CD4-positive, CD25-positive, alpha-beta regulatory T cell (primary cell): ENCODE results near the gene DUSP22. TPM values are rescaled to one million over a fixed set of nuclear protein-coding genes. Genes with fewer than 3 reads are reported as not detected.

ENCODE experiments used
- ATAC-seq, 2 donors: fragments of 150-1000 bp; cut with Tn5 transposase; one replicate each; pipeline ENCODE4 v1.10.0; 2021; ENCODE audit warnings: low read depth in 2 of 2, moderate number of reproducible peaks in 2 of 2, moderate library complexity in 1 of 2
- DNase-seq, 3 donors: peaks; one replicate each; pipeline versions ENCODE4 v3.0.0 to v3.0.0-alpha.2; 2012 to 2022; ENCODE audit warnings: mixed read lengths in 1 of 3
- H3K27ac ChIP-seq: one replicate; pipeline ENCODE4 v1.7.0; 2013; ENCODE audit warnings: mild to moderate bottlenecking, low read length; ENCODE audit not compliant: insufficient read depth, poor library complexity, severe bottlenecking
- H3K27me3 ChIP-seq: one replicate; pipeline ENCODE4 v1.7.0; 2013; ENCODE audit warnings: low read length; ENCODE audit not compliant: control insufficient read depth, insufficient read depth
- H3K36me3 ChIP-seq: one replicate; pipeline ENCODE4 v1.7.0; 2013; ENCODE audit warnings: mild to moderate bottlenecking, low read length, moderate library complexity; ENCODE audit not compliant: control insufficient read depth, insufficient read depth
- H3K4me1 ChIP-seq: 2 replicates; pipeline ENCODE4 v1.7.0; 2013; ENCODE audit warnings: mild to moderate bottlenecking, low read length; ENCODE audit not compliant: insufficient read depth, control insufficient read depth, poor library complexity, severe bottlenecking
- H3K4me3 ChIP-seq: one replicate; pipeline ENCODE4 v1.7.0; 2013; ENCODE audit warnings: low read depth, mild to moderate bottlenecking, low read length, moderate library complexity
- H3K9me3 ChIP-seq, 2 experiments: 1 replicate in 1 of 2; 2 replicates in 1 of 2; pipeline ENCODE4 v1.7.0; 2013; ENCODE audit warnings: low read length in 2 of 2, mild to moderate bottlenecking in 1 of 2, moderate library complexity in 1 of 2; ENCODE audit not compliant: control insufficient read depth in 2 of 2
- H3K27ac Mint-ChIP-seq, 3 donors: one replicate each; pipeline ENCODE4 v1.8.0; 2020 to 2022; ENCODE audit warnings: mild to moderate bottlenecking in 3 of 3, mixed read lengths in 3 of 3, moderate library complexity in 2 of 3
- H3K27me3 Mint-ChIP-seq: one replicate; pipeline ENCODE4 v1.8.0; 2022; ENCODE audit warnings: mild to moderate bottlenecking, mixed read lengths
- H3K36me3 Mint-ChIP-seq: one replicate; pipeline ENCODE4 v1.8.0; 2020; ENCODE audit warnings: mixed read lengths
- H3K4me1 Mint-ChIP-seq, 4 donors: one replicate each; pipeline ENCODE4 v1.8.0; 2020 to 2022; ENCODE audit warnings: mixed read lengths in 4 of 4, mild to moderate bottlenecking in 1 of 4
- H3K4me3 Mint-ChIP-seq, 4 donors: one replicate each; pipeline ENCODE4 v1.8.0; 2020 to 2022; ENCODE audit warnings: mild to moderate bottlenecking in 4 of 4, mixed read lengths in 4 of 4, moderate library complexity in 3 of 4
- H3K9me3 Mint-ChIP-seq, 7 donors: one replicate each; pipeline ENCODE4 v1.8.0; 2020 to 2022; ENCODE audit warnings: mixed read lengths in 7 of 7, mild to moderate bottlenecking in 3 of 7, moderate library complexity in 2 of 7
- polyA plus RNA-seq, 4 donors: library from polyadenylated mRNA; unstranded; fragments of 300-500 nt; fragmentation: Illumina TruSeq; gene quantifications; one replicate each; pipeline ENCODE4 v1.2.3, GENCODE V29; 2021
- total RNA-seq: library from RNA; stranded (reverse); gene quantifications from one replicate; pipeline ENCODE4 v1.2.3, GENCODE V29; 2022

DUSP22 gene
- total and polyA plus RNA-seq, 5 donors from 2014 or later: 45.5 to 48.5 (median 46.6) TPM

GRCh38 chr6:351867-352289 is 59.6 kb downstream of the DUSP22 start:
- no peak overlapping the region for H3K4me3 Mint-ChIP-seq
- peaks cover 37% of the 10 kb centered on the region for H3K36me3 Mint-ChIP-seq
- DNase-seq: no peak
- H3K36me3 ChIP-seq: peaks cover 19% of the 10 kb centered on the region
- peaks cover 4% of the 10 kb centered on the region for H3K4me1 ChIP-seq
- no peak overlapping the region for H3K27ac Mint-ChIP-seq
- no peak overlapping the region for H3K27ac ChIP-seq
- H3K27me3 ChIP-seq: no peaks in the 10 kb centered on the region
- H3K4me3 ChIP-seq: no peak overlapping the region
- no peak for ATAC-seq
- peaks cover 4 to 10% (median 8%) of the 10 kb centered on the region in 4 donors for H3K4me1 Mint-ChIP-seq
- peaks cover 0 to 3% (median 0%) of the 10 kb centered on the region in 7 donors for H3K9me3 Mint-ChIP-seq
- H3K27me3 Mint-ChIP-seq: no peaks in the 10 kb centered on the region
- H3K9me3 ChIP-seq: no peaks in the 10 kb centered on the region

GRCh38 chr6:352474-352873 is 60.2 kb downstream of the DUSP22 start:
- Mint-ChIP-seq H3K4me1 (peaks cover 4 to 16% (median 10%) of the 10 kb centered on the region in 4 donors), H3K27ac (no peak overlapping the region), H3K27me3 (no peaks in the 10 kb centered on the region), H3K4me3 (no peak overlapping the region), H3K9me3 (peaks cover 0 to 3% (median 0%) of the 10 kb centered on the region in 7 donors), H3K36me3 (peaks cover 33% of the 10 kb centered on the region)
- H3K36me3 ChIP-seq: peaks cover 15% of the 10 kb centered on the region
- no peak overlapping the region for H3K4me3 ChIP-seq
- DNase-seq (no peak), ATAC-seq (no peak)
- H3K27ac ChIP-seq: no peak overlapping the region
- no peaks in the 10 kb centered on the region for H3K9me3 ChIP-seq
- peaks cover 6% of the 10 kb centered on the region for H3K4me1 ChIP-seq
- H3K27me3 ChIP-seq: no peaks in the 10 kb centered on the region

GRCh38 chr6:352896-353470 is 60.7 kb downstream of the DUSP22 start:
- Histone ChIP-seq H3K27ac (no peak overlapping the region), H3K4me1 (peaks cover 6% of the 10 kb centered on the region), H3K9me3 (no peaks in the 10 kb centered on the region), H3K36me3 (peaks cover 14% of the 10 kb centered on the region), H3K27me3 (no peaks in the 10 kb centered on the region), H3K4me3 (no peak overlapping the region)
- peaks cover 28% of the 10 kb centered on the region for H3K36me3 Mint-ChIP-seq
- ATAC-seq (no peak), DNase-seq (no peak)
- no peaks in the 10 kb centered on the region for H3K27me3 Mint-ChIP-seq
- peaks cover 0 to 3% (median 0%) of the 10 kb centered on the region in 7 donors for H3K9me3 Mint-ChIP-seq
- H3K4me1 Mint-ChIP-seq: peaks cover 4 to 21% (median 11%) of the 10 kb centered on the region in 4 donors
- no peak overlapping the region for H3K27ac Mint-ChIP-seq
- H3K4me3 Mint-ChIP-seq: no peak overlapping the region

- peak overlapping the region in 1 of 3 donors; percentile 30 for H3K27ac Mint-ChIP-seq
- no peak for ATAC-seq
Measured at GRCh38 chr6:353642-354614, 61.6 kb downstream of the DUSP22 start.

GRCh38 chr6:354631-355280 is 62.5 kb downstream of the DUSP22 start:
- no peaks in the 10 kb centered on the region for H3K27me3 ChIP-seq
- H3K36me3 Mint-ChIP-seq: peaks cover 19% of the 10 kb centered on the region
- H3K9me3 Mint-ChIP-seq: peaks cover 0 to 3% (median 0%) of the 10 kb centered on the region in 7 donors
- H3K9me3 ChIP-seq: no peaks in the 10 kb centered on the region
- peak overlapping the region in 1 of 3 donors; percentile 16 for H3K27ac Mint-ChIP-seq
- no peak overlapping the region for H3K27ac ChIP-seq
- H3K4me3 Mint-ChIP-seq: no peak overlapping the region
- H3K4me1 ChIP-seq: peaks cover 6% of the 10 kb centered on the region
- H3K27me3 Mint-ChIP-seq: no peaks in the 10 kb centered on the region
- no peak for DNase-seq
- no peak for ATAC-seq
- no peak overlapping the region for H3K4me3 ChIP-seq
- H3K4me1 Mint-ChIP-seq: peaks cover 4 to 28% (median 11%) of the 10 kb centered on the region in 4 donors
- peaks cover under 1% of the 10 kb centered on the region for H3K36me3 ChIP-seq

More at GRCh38 chr6:353642-354614, 61.6 kb downstream of the DUSP22 start:
- Histone ChIP-seq H3K27me3 (no peaks in the 10 kb centered on the region), H3K36me3 (peaks cover 4% of the 10 kb centered on the region), H3K9me3 (no peaks in the 10 kb centered on the region), H3K4me1 (peaks cover 6% of the 10 kb centered on the region), H3K27ac (no peak overlapping the region), H3K4me3 (no peak overlapping the region)
- H3K9me3 Mint-ChIP-seq: peaks cover 0 to 3% (median 0%) of the 10 kb centered on the region in 7 donors
- no peak overlapping the region for H3K4me3 Mint-ChIP-seq
- H3K36me3 Mint-ChIP-seq: peaks cover 24% of the 10 kb centered on the region
- peaks cover 4 to 27% (median 11%) of the 10 kb centered on the region in 4 donors for H3K4me1 Mint-ChIP-seq
- no peaks in the 10 kb centered on the region for H3K27me3 Mint-ChIP-seq
- no peak for DNase-seq

GRCh38 chr6:355373-356208 is 63.3 kb downstream of the DUSP22 start:
- no peak overlapping the region for H3K27ac ChIP-seq

GRCh38 chr6:356828-357251 is 64.6 kb downstream of the DUSP22 start:
- ATAC-seq (peak; percentile 71), DNase-seq (peak in 1 of 3 donors; percentile 59)
- no peak overlapping the region for H3K27ac ChIP-seq
- Mint-ChIP-seq H3K27me3 (no peaks in the 10 kb centered on the region), H3K36me3 (no peaks in the 10 kb centered on the region), H3K27ac (peak overlapping the region; percentile 23 to 81 (median 76)), H3K9me3 (peaks cover 0 to 2% (median 0%) of the 10 kb centered on the region in 7 donors), H3K4me1 (peaks cover 6 to 28% (median 11%) of the 10 kb centered on the region in 4 donors), H3K4me3 (peak overlapping the region in 1 of 4 donors; percentile 2)
- H3K4me3 ChIP-seq: no peak overlapping the region
- H3K9me3 ChIP-seq: no peaks in the 10 kb centered on the region
- H3K36me3 ChIP-seq: no peaks in the 10 kb centered on the region
- peaks cover 6% of the 10 kb centered on the region for H3K4me1 ChIP-seq
- H3K27me3 ChIP-seq: no peaks in the 10 kb centered on the region

More at GRCh38 chr6:355373-356208, 63.3 kb downstream of the DUSP22 start:
- peaks cover 0 to 2% (median 0%) of the 10 kb centered on the region in 7 donors for H3K9me3 Mint-ChIP-seq
- ATAC-seq (no peak), DNase-seq (no peak)
- no peaks in the 10 kb centered on the region for H3K27me3 Mint-ChIP-seq
- Histone ChIP-seq H3K27me3 (no peaks in the 10 kb centered on the region), H3K9me3 (no peaks in the 10 kb centered on the region), H3K4me1 (peaks cover 6% of the 10 kb centered on the region), H3K36me3 (no peaks in the 10 kb centered on the region), H3K4me3 (no peak overlapping the region)
- H3K27ac Mint-ChIP-seq: peak overlapping the region; percentile 4 to 81 (median 43)
- no peak overlapping the region for H3K4me3 Mint-ChIP-seq
- H3K36me3 Mint-ChIP-seq: peaks cover 11% of the 10 kb centered on the region
- peaks cover 4 to 28% (median 11%) of the 10 kb centered on the region in 4 donors for H3K4me1 Mint-ChIP-seq
